WTC11 (cell line): ENCODE results near the gene FAXDC2.

Source experiments
- AR ChIP-seq: fragments of 250-450 bp; sonication (Bioruptor Pico); IDR thresholded peaks from 2 replicates; pipeline ENCODE4 v1.9.0; 2021; ENCODE audit warnings: mild to moderate bottlenecking
- CREB1 ChIP-seq: sonication (generic); formaldehyde crosslinking; IDR thresholded peaks from 2 replicates; pipeline ENCODE4 v1.8.0; 2023; ENCODE audit warnings: mild to moderate bottlenecking, missing genetic modification reagents
- ELF4 ChIP-seq: sonication (generic); formaldehyde crosslinking; IDR thresholded peaks from 2 replicates; pipeline ENCODE4 v1.8.1; 2022; ENCODE audit warnings: low read depth, mild to moderate bottlenecking, moderate library complexity, missing genetic modification reagents
- GRHL2 ChIP-seq: fragments of 250-450 bp; sonication (Bioruptor Pico); IDR thresholded peaks from 2 replicates; pipeline ENCODE4 v1.8.0; 2022; ENCODE audit warnings: mild to moderate bottlenecking, moderate library complexity; ENCODE audit not compliant: insufficient replicate concordance, severe bottlenecking
- MAX ChIP-seq: sonication (generic); formaldehyde crosslinking; IDR thresholded peaks from 2 replicates; pipeline ENCODE4 v1.8.0; 2022; ENCODE audit warnings: mild to moderate bottlenecking, missing genetic modification reagents
- TCF7 ChIP-seq: sonication (generic); formaldehyde crosslinking; IDR thresholded peaks from 2 replicates; pipeline ENCODE4 v1.8.0; 2022; ENCODE audit warnings: mild to moderate bottlenecking, low read depth, missing genetic modification reagents, moderate library complexity
- ZNF512 ChIP-seq: sonication (generic); formaldehyde crosslinking; IDR thresholded peaks from 2 replicates; pipeline ENCODE4 v1.8.1; 2022; ENCODE audit warnings: missing genetic modification reagents, borderline replicate concordance
- TF ChIP-seq, protein P1 (sequence below): fragments of 200-600 bp; IDR thresholded peaks from 2 replicates; pipeline ENCODE4 v1.8.0; 2022; ENCODE audit warnings: antibody characterized with exemption
- TF ChIP-seq, protein P2 (sequence below): sonication (generic); formaldehyde crosslinking; IDR thresholded peaks from 2 replicates; pipeline ENCODE4 v1.8.1; 2022; ENCODE audit warnings: low read depth, mild to moderate bottlenecking, moderate library complexity, missing genetic modification reagents, borderline replicate concordance
- TF ChIP-seq, protein P3 (sequence below): sonication (generic); formaldehyde crosslinking; IDR thresholded peaks from 2 replicates; pipeline ENCODE4 v1.8.0; 2022; ENCODE audit warnings: missing genetic modification reagents
- TF ChIP-seq, protein P4 (sequence below): sonication (generic); formaldehyde crosslinking; IDR thresholded peaks from 2 replicates; pipeline ENCODE4 v1.8.1; 2023; ENCODE audit warnings: mild to moderate bottlenecking, missing genetic modification reagents, borderline replicate concordance
- TF ChIP-seq, protein P5 (sequence below): sonication (generic); formaldehyde crosslinking; IDR thresholded peaks from 2 replicates; pipeline ENCODE4 v1.8.0; 2022; ENCODE audit warnings: mild to moderate bottlenecking, missing genetic modification reagents
- TF ChIP-seq, protein P6 (sequence below): sonication (generic); formaldehyde crosslinking; IDR thresholded peaks from 2 replicates; pipeline ENCODE4 v1.8.0; 2023; ENCODE audit warnings: missing genetic modification reagents

DNA sequence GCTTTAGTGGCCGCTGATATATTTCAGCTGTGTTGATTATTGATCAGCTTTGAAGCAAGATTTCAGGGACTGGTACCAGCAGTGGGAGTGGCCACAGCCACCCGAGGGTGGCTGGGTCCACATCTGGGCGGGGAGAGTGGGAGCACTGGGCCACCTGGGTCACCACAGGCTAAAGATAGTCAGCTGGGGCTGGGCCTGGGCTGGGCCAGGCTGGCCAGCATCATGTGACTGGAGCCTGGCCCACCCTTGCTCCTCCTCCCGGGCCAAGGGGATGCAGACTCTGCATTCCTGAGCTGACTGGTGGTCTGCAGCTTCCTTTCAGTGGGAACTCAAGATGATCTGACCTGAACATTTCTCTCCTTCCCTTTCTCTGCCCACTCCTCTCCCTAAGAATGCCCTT, 68.1 kb downstream of the FAXDC2 start:
- TF ChIP-seq, protein P1, sequence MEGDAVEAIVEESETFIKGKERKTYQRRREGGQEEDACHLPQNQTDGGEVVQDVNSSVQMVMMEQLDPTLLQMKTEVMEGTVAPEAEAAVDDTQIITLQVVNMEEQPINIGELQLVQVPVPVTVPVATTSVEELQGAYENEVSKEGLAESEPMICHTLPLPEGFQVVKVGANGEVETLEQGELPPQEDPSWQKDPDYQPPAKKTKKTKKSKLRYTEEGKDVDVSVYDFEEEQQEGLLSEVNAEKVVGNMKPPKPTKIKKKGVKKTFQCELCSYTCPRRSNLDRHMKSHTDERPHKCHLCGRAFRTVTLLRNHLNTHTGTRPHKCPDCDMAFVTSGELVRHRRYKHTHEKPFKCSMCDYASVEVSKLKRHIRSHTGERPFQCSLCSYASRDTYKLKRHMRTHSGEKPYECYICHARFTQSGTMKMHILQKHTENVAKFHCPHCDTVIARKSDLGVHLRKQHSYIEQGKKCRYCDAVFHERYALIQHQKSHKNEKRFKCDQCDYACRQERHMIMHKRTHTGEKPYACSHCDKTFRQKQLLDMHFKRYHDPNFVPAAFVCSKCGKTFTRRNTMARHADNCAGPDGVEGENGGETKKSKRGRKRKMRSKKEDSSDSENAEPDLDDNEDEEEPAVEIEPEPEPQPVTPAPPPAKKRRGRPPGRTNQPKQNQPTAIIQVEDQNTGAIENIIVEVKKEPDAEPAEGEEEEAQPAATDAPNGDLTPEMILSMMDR, result no peak
- no peak for TF ChIP-seq GRHL2 (CRISPR knock-in tag)
- no peak for TF ChIP-seq TCF7 (CRISPR knock-in tag)
- TF ChIP-seq, protein P2, sequence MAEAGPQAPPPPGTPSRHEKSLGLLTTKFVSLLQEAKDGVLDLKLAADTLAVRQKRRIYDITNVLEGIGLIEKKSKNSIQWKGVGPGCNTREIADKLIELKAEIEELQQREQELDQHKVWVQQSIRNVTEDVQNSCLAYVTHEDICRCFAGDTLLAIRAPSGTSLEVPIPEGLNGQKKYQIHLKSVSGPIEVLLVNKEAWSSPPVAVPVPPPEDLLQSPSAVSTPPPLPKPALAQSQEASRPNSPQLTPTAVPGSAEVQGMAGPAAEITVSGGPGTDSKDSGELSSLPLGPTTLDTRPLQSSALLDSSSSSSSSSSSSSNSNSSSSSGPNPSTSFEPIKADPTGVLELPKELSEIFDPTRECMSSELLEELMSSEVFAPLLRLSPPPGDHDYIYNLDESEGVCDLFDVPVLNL (CRISPR knock-in tag), result no peak
- no peak for TF ChIP-seq CREB1 (CRISPR knock-in tag)
- TF ChIP-seq, protein P3, sequence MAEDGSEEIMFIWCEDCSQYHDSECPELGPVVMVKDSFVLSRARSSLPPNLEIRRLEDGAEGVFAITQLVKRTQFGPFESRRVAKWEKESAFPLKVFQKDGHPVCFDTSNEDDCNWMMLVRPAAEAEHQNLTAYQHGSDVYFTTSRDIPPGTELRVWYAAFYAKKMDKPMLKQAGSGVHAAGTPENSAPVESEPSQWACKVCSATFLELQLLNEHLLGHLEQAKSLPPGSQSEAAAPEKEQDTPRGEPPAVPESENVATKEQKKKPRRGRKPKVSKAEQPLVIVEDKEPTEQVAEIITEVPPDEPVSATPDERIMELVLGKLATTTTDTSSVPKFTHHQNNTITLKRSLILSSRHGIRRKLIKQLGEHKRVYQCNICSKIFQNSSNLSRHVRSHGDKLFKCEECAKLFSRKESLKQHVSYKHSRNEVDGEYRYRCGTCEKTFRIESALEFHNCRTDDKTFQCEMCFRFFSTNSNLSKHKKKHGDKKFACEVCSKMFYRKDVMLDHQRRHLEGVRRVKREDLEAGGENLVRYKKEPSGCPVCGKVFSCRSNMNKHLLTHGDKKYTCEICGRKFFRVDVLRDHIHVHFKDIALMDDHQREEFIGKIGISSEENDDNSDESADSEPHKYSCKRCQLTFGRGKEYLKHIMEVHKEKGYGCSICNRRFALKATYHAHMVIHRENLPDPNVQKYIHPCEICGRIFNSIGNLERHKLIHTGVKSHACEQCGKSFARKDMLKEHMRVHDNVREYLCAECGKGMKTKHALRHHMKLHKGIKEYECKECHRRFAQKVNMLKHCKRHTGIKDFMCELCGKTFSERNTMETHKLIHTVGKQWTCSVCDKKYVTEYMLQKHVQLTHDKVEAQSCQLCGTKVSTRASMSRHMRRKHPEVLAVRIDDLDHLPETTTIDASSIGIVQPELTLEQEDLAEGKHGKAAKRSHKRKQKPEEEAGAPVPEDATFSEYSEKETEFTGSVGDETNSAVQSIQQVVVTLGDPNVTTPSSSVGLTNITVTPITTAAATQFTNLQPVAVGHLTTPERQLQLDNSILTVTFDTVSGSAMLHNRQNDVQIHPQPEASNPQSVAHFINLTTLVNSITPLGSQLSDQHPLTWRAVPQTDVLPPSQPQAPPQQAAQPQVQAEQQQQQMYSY (CRISPR knock-in tag), result no peak
- TF ChIP-seq ZNF512 (CRISPR knock-in tag), result no peak
- TF ChIP-seq MAX (CRISPR knock-in tag), result no peak
- TF ChIP-seq, protein P4, sequence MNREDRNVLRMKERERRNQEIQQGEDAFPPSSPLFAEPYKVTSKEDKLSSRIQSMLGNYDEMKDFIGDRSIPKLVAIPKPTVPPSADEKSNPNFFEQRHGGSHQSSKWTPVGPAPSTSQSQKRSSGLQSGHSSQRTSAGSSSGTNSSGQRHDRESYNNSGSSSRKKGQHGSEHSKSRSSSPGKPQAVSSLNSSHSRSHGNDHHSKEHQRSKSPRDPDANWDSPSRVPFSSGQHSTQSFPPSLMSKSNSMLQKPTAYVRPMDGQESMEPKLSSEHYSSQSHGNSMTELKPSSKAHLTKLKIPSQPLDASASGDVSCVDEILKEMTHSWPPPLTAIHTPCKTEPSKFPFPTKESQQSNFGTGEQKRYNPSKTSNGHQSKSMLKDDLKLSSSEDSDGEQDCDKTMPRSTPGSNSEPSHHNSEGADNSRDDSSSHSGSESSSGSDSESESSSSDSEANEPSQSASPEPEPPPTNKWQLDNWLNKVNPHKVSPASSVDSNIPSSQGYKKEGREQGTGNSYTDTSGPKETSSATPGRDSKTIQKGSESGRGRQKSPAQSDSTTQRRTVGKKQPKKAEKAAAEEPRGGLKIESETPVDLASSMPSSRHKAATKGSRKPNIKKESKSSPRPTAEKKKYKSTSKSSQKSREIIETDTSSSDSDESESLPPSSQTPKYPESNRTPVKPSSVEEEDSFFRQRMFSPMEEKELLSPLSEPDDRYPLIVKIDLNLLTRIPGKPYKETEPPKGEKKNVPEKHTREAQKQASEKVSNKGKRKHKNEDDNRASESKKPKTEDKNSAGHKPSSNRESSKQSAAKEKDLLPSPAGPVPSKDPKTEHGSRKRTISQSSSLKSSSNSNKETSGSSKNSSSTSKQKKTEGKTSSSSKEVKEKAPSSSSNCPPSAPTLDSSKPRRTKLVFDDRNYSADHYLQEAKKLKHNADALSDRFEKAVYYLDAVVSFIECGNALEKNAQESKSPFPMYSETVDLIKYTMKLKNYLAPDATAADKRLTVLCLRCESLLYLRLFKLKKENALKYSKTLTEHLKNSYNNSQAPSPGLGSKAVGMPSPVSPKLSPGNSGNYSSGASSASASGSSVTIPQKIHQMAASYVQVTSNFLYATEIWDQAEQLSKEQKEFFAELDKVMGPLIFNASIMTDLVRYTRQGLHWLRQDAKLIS (CRISPR knock-in tag), result no peak
- TF ChIP-seq, protein P5, sequence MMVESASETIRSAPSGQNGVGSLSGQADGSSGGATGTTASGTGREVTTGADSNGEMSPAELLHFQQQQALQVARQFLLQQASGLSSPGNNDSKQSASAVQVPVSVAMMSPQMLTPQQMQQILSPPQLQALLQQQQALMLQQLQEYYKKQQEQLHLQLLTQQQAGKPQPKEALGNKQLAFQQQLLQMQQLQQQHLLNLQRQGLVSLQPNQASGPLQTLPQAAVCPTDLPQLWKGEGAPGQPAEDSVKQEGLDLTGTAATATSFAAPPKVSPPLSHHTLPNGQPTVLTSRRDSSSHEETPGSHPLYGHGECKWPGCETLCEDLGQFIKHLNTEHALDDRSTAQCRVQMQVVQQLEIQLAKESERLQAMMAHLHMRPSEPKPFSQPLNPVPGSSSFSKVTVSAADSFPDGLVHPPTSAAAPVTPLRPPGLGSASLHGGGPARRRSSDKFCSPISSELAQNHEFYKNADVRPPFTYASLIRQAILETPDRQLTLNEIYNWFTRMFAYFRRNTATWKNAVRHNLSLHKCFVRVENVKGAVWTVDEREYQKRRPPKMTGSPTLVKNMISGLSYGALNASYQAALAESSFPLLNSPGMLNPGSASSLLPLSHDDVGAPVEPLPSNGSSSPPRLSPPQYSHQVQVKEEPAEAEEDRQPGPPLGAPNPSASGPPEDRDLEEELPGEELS (CRISPR knock-in tag), result no peak
- TF ChIP-seq ELF4 (CRISPR knock-in tag), result no peak
- TF ChIP-seq AR (CRISPR knock-in tag), result no peak
- TF ChIP-seq, protein P6, sequence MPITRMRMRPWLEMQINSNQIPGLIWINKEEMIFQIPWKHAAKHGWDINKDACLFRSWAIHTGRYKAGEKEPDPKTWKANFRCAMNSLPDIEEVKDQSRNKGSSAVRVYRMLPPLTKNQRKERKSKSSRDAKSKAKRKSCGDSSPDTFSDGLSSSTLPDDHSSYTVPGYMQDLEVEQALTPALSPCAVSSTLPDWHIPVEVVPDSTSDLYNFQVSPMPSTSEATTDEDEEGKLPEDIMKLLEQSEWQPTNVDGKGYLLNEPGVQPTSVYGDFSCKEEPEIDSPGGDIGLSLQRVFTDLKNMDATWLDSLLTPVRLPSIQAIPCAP (CRISPR knock-in tag), result no peak
